HCT116 (cell line): ENCODE data around the gene SMURF1. TPM values are rescaled to one million over a fixed set of nuclear protein-coding genes. Genes with fewer than 3 reads are reported as not detected.

ENCODE experiments used
- ATAC-seq: fragments of 200-7000 bp; cut with Tn5 transposase; 2 replicates; pipeline ENCODE4 v1.9.1; 2020; ENCODE audit warnings: mild to moderate bottlenecking, moderate library complexity
- BruUV-seq: library from RNA; stranded (reverse); fragments of 400-500 nt; replicated peaks from 2 replicates; lab custom pipeline; 2021; lab: Mats Ljungman, UMichigan
- CTCF ChIA-PET: fragments of 300-600 bp; sonication (Branson Sonifier 250); formaldehyde crosslinking; loops from one replicate; lab custom pipeline; 2021; ENCODE audit warnings: antibody characterized with exemption; lab: Charles Lee
- POLR2A ChIA-PET: fragments of 300-600, 350-600 bp; sonication (Branson Sonifier 250); formaldehyde crosslinking; loops from one replicate; lab custom pipeline; 2021; ENCODE audit warnings: antibody characterized with exemption; lab: Charles Lee
- RAD21 ChIA-PET, 2 experiments: fragments of 300-600 bp; sonication (Branson Sonifier 250); formaldehyde crosslinking; loops; one replicate each; lab custom pipeline; 2023; ENCODE audit warnings: low total read pairs in 2 of 2; ENCODE audit not compliant: uncharacterized antibody in 2 of 2, unreplicated experiment in 2 of 2, low non-redundant PET in 1 of 2; lab: Charles Lee
- DNase-seq: peaks from one replicate; pipeline ENCODE4 v3.0.0-alpha.2; 2010; ENCODE audit warnings: low read depth, low spot score
- H2AFZ ChIP-seq: fragments of 200-600 bp; shearing (Covaris generic), sonication (generic); 2 replicates; pipeline ENCODE4 v1.6.1; 2017; ENCODE audit warnings: low read depth, mixed run types, mixed read lengths, antibody characterized with exemption, low read length; ENCODE audit not compliant: poor library complexity, severe bottlenecking
- H3K27ac ChIP-seq: 2 replicates; pipeline ENCODE4 v1.5.1; 2012; ENCODE audit warnings: low read depth, low read length
- H3K27me3 ChIP-seq: fragments of 200-600 bp; sonication (generic); 2 replicates; pipeline ENCODE4 v1.6.1; 2016; ENCODE audit warnings: mixed run types, low read length, mixed read lengths; ENCODE audit not compliant: insufficient read depth
- H3K36me3 ChIP-seq, 2 experiments: fragments of 200-500 bp in 1 of 2; fragments of 200-600 bp in 1 of 2; sonication (Bioruptor generic) in 1 of 2; sonication (generic) in 1 of 2; 2 replicates each; pipeline versions ENCODE4 v1.5.1 to v1.6.1; 2014 to 2016; ENCODE audit warnings: low read length in 2 of 2, inconsistent platforms in 1 of 2, mixed read lengths in 1 of 2, mixed run types in 1 of 2; ENCODE audit not compliant: insufficient read depth in 2 of 2, control insufficient read depth in 1 of 2
- H3K4me1 ChIP-seq, 2 experiments: fragments of 200-600 bp in 1 of 2; sonication (generic) in 1 of 2; 2 replicates each; pipeline versions ENCODE4 v1.5.1 to v1.6.1; 2012 to 2017; ENCODE audit warnings: low read length in 2 of 2, inconsistent platforms in 1 of 2, mild to moderate bottlenecking in 1 of 2, mixed read lengths in 1 of 2, mixed run types in 1 of 2, moderate library complexity in 1 of 2; ENCODE audit not compliant: insufficient read depth in 2 of 2, control insufficient read depth in 1 of 2
- H3K4me2 ChIP-seq: fragments of 200-600 bp; sonication (generic); 2 replicates; pipeline ENCODE4 v1.6.1; 2017; ENCODE audit warnings: mixed run types, low read length, mixed read lengths
- H3K4me3 ChIP-seq, 2 experiments: fragments of 200-600 bp in 1 of 2; sonication (generic) in 1 of 2; replicated peaks in 1 of 2; 2 replicates each; pipeline ENCODE4 v1.5.1; 2011 to 2016; ENCODE audit warnings: low read length in 2 of 2, control low read depth in 1 of 2, low read depth in 1 of 2, mild to moderate bottlenecking in 1 of 2, mixed read lengths in 1 of 2, mixed run types in 1 of 2
- H3K79me2 ChIP-seq: fragments of 200-600 bp; sonication (generic); 2 replicates; pipeline ENCODE4 v1.6.1; 2017; ENCODE audit warnings: mild to moderate bottlenecking, mixed run types, low read length, moderate library complexity, mixed read lengths; ENCODE audit not compliant: insufficient read depth
- H3K9ac ChIP-seq: fragments of 200-600 bp; sonication (generic); 2 replicates; pipeline ENCODE4 v1.6.1; 2016; ENCODE audit warnings: low read length, mixed read lengths
- H3K9me2 ChIP-seq: fragments of 200-600 bp; sonication (generic), shearing (Covaris generic); 2 replicates; pipeline ENCODE4 v1.6.1; 2017; ENCODE audit warnings: mixed run types, mild to moderate bottlenecking, moderate library complexity; ENCODE audit not compliant: insufficient read depth
- H3K9me3 ChIP-seq, 2 experiments: fragments of 200-500 bp in 1 of 2; fragments of 200-600 bp in 1 of 2; sonication (Bioruptor generic) in 1 of 2; sonication (generic) in 1 of 2; 2 replicates each; pipeline ENCODE4 v1.6.1; 2014 to 2017; ENCODE audit warnings: low read length in 2 of 2, mixed read lengths in 2 of 2, inconsistent platforms in 1 of 2, low read depth in 1 of 2, mild to moderate bottlenecking in 1 of 2, mixed run types in 1 of 2, moderate library complexity in 1 of 2; ENCODE audit not compliant: control insufficient read depth in 1 of 2, insufficient read depth in 1 of 2
- H4K20me1 ChIP-seq: fragments of 200-600 bp; sonication (generic), shearing (Covaris generic); 2 replicates; pipeline ENCODE4 v1.6.1; 2017; ENCODE audit warnings: mixed run types, mild to moderate bottlenecking, moderate library complexity; ENCODE audit not compliant: insufficient read depth
- ATF3 ChIP-seq: IDR thresholded peaks from 2 replicates; pipeline ENCODE4 v1.6.1; 2012
- CBX3 ChIP-seq: IDR thresholded peaks from 2 replicates; pipeline ENCODE4 v1.6.1; 2012; ENCODE audit warnings: low read depth
- CEBPB ChIP-seq: IDR thresholded peaks from 2 replicates; pipeline ENCODE4 v1.6.1; 2012; ENCODE audit warnings: low read depth
- EGR1 ChIP-seq: IDR thresholded peaks from 2 replicates; pipeline ENCODE4 v1.6.1; 2012; ENCODE audit warnings: low read depth
- ELF1 ChIP-seq: IDR thresholded peaks from 2 replicates; pipeline ENCODE4 v1.6.1; 2012; ENCODE audit warnings: low read depth, borderline replicate concordance
- EZH2 ChIP-seq: fragments of 200-600 bp; sonication (generic); IDR thresholded peaks from 2 replicates; pipeline ENCODE4 v1.6.1; 2017; ENCODE audit warnings: antibody characterized with exemption, mixed run types
- EZH2phosphoT487 ChIP-seq: fragments of 200-600 bp; IDR thresholded peaks from 2 replicates; pipeline ENCODE4 v1.6.1; 2018; ENCODE audit warnings: antibody characterized with exemption, borderline replicate concordance
- JUND ChIP-seq: IDR thresholded peaks from 2 replicates; pipeline ENCODE4 v1.6.1; 2012
- POLR2A ChIP-seq: IDR thresholded peaks from 2 replicates; pipeline ENCODE4 v1.7.0; 2011; ENCODE audit warnings: borderline replicate concordance; ENCODE audit not compliant: insufficient read depth, insufficient read length; ENCODE audit errors: extremely low read depth
- POLR2AphosphoS5 ChIP-seq: IDR thresholded peaks from 2 replicates; pipeline ENCODE4 v1.6.1; 2011; ENCODE audit warnings: mild to moderate bottlenecking, low read depth, low read length, moderate library complexity
- RAD21 ChIP-seq: IDR thresholded peaks from 2 replicates; pipeline ENCODE4 v1.6.1; 2012; ENCODE audit warnings: low read depth, mild to moderate bottlenecking
- SIN3A ChIP-seq: IDR thresholded peaks from 2 replicates; pipeline ENCODE4 v1.6.1; 2012; ENCODE audit warnings: low read depth
- SRF ChIP-seq: IDR thresholded peaks from 2 replicates; pipeline ENCODE4 v1.6.1; 2012; ENCODE audit warnings: low read depth
- TCF7L2 ChIP-seq: IDR thresholded peaks from 2 replicates; pipeline ENCODE4 v1.7.0; 2011; ENCODE audit warnings: borderline replicate concordance, inconsistent platforms; ENCODE audit not compliant: insufficient read depth, insufficient read length; ENCODE audit errors: extremely low read depth
- YY1 ChIP-seq: IDR thresholded peaks from 2 replicates; pipeline ENCODE4 v1.6.1; 2011; ENCODE audit warnings: low read length, low read depth, moderate library complexity, mild to moderate bottlenecking; ENCODE audit not compliant: insufficient replicate concordance; ENCODE audit errors: extremely low read depth
- ZFX ChIP-seq: fragments of 450-650 bp; IDR thresholded peaks from 2 replicates; pipeline ENCODE4 v1.6.1; 2017
- ZNF274 ChIP-seq: fragments of 200-500 bp; sonication (Bioruptor generic); IDR thresholded peaks from 2 replicates; pipeline ENCODE4 v1.6.1; 2014; ENCODE audit warnings: mild to moderate bottlenecking, low read depth, low read length, inconsistent platforms
- intact Hi-C: fragments of 100-400 bp; cut with micrococcal nuclease; formaldehyde crosslinking; loops from 2 replicates; pipeline ENCODE4 v1.10.0; 2022
- total RNA-seq: library from RNA; stranded (reverse); gene quantifications from one replicate; pipeline ENCODE4 v1.2.1, GENCODE V29; 2021; ENCODE audit not compliant: unreplicated experiment
- TF ChIP-seq, protein P1 (sequence below): IDR thresholded peaks from 2 replicates; pipeline ENCODE4 v1.6.1; 2012
- TF ChIP-seq, protein P2 (sequence below): IDR thresholded peaks from 2 replicates; pipeline ENCODE4 v1.6.1; 2011; ENCODE audit warnings: mild to moderate bottlenecking, low read length, moderate library complexity; ENCODE audit not compliant: insufficient replicate concordance; ENCODE audit errors: extremely low read depth
- TF ChIP-seq, protein P3 (sequence below), 3 experiments: fragments of 200-600 bp in 1 of 3; sonication (generic) in 1 of 3; IDR thresholded peaks in 2 of 3; conservative IDR thresholded peaks in 1 of 3; 2 replicates each; pipeline ENCODE4 v1.5.1; 2012 to 2017; ENCODE audit warnings: low read depth in 2 of 3, low read length in 2 of 3, antibody characterized with exemption in 1 of 3, borderline replicate concordance in 1 of 3, control low read depth in 1 of 3, mild to moderate bottlenecking in 1 of 3, mixed read lengths in 1 of 3, mixed run types in 1 of 3, moderate library complexity in 1 of 3; ENCODE audit not compliant: insufficient read depth in 1 of 3

Gene SMURF1
- total RNA-seq, 1 experiment from 2014 or later: 24.6 TPM

- no peaks in the 10 kb centered on the region for H3K9me3 ChIP-seq
- RAD21 ChIA-PET: no interaction called here
- H3K27ac ChIP-seq: no peak overlapping the region
- no peak overlapping the region for H3K9ac ChIP-seq
- TF ChIP-seq ZNF274 (no peak), EZH2phosphoT487 (no peak), YY1 (no peak), EGR1 (no peak), RAD21 (no peak), ZFX (no peak), SRF (no peak), POLR2A (no peak), TCF7L2 (no peak), SIN3A (no peak), POLR2AphosphoS5 (no peak), CBX3 (no peak), JUND (no peak), ELF1 (no peak), CEBPB (no peak), EZH2 (no peak), ATF3 (no peak)
- TF ChIP-seq, protein P1, sequence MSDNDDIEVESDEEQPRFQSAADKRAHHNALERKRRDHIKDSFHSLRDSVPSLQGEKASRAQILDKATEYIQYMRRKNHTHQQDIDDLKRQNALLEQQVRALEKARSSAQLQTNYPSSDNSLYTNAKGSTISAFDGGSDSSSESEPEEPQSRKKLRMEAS: no peak
- TF ChIP-seq, protein P2, sequence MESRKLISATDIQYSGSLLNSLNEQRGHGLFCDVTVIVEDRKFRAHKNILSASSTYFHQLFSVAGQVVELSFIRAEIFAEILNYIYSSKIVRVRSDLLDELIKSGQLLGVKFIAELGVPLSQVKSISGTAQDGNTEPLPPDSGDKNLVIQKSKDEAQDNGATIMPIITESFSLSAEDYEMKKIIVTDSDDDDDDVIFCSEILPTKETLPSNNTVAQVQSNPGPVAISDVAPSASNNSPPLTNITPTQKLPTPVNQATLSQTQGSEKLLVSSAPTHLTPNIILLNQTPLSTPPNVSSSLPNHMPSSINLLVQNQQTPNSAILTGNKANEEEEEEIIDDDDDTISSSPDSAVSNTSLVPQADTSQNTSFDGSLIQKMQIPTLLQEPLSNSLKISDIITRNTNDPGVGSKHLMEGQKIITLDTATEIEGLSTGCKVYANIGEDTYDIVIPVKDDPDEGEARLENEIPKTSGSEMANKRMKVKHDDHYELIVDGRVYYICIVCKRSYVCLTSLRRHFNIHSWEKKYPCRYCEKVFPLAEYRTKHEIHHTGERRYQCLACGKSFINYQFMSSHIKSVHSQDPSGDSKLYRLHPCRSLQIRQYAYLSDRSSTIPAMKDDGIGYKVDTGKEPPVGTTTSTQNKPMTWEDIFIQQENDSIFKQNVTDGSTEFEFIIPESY: no peak
- TF ChIP-seq, protein P3, sequence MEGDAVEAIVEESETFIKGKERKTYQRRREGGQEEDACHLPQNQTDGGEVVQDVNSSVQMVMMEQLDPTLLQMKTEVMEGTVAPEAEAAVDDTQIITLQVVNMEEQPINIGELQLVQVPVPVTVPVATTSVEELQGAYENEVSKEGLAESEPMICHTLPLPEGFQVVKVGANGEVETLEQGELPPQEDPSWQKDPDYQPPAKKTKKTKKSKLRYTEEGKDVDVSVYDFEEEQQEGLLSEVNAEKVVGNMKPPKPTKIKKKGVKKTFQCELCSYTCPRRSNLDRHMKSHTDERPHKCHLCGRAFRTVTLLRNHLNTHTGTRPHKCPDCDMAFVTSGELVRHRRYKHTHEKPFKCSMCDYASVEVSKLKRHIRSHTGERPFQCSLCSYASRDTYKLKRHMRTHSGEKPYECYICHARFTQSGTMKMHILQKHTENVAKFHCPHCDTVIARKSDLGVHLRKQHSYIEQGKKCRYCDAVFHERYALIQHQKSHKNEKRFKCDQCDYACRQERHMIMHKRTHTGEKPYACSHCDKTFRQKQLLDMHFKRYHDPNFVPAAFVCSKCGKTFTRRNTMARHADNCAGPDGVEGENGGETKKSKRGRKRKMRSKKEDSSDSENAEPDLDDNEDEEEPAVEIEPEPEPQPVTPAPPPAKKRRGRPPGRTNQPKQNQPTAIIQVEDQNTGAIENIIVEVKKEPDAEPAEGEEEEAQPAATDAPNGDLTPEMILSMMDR (IDR thresholded peaks at IDR 0.05 in 2 of 3, conservative IDR thresholded peaks at IDR 0.05 in 1 of 3; ENCODE audit: borderline replicate concordance in 1 of 3, insufficient read depth in 1 of 3, low read depth in 2 of 3, low read length in 2 of 3): no peak
- H3K36me3 ChIP-seq: no peaks in the 10 kb centered on the region
- H2AFZ ChIP-seq: no peak overlapping the region
- POLR2A ChIA-PET: no interaction called here
- ATAC-seq: no peak
- BruUV-seq: no TSS peak
- H3K27me3 ChIP-seq: no peaks in the 10 kb centered on the region
- intact Hi-C loops: no loop called here
- DNase-seq: no peak
- H3K9me2 ChIP-seq: no peaks in the 10 kb centered on the region
- CTCF ChIA-PET: no interaction called here
- peaks cover 5 to 7% of the 10 kb centered on the region in 2 experiments for H3K4me1 ChIP-seq
- no peaks in the 10 kb centered on the region for H4K20me1 ChIP-seq
- H3K79me2 ChIP-seq: no peaks in the 10 kb centered on the region
- no peak overlapping the region for H3K4me3 ChIP-seq
- no peak overlapping the region for H3K4me2 ChIP-seq
Measured at GRCh38 chr7:99156649-99157048, 12.7 kb upstream of the SMURF1 start.
